Measurements from ENCODE around the gene SYT7.

- no peak for TF ChIP-seq POLR2A (IDR thresholded peaks at IDR 0.05; ENCODE audit: low read length)
- TF ChIP-seq GATA1 (IDR thresholded peaks at IDR 0.05; ENCODE audit: low read depth, low read length): no peak
Observed at GRCh38 chr11:61475433-61475832, 105.4 kb downstream of the SYT7 start.
